Left lung (tissue), 10 donors: ENCODE measurements around the gene FDXR. TPM values are rescaled to one million over a fixed set of nuclear protein-coding genes. Genes with fewer than 3 reads are reported as not detected.

Experiments
- ATAC-seq: fragments of 200-7000 bp; cut with Tn5 transposase; one replicate; pipeline ENCODE4 v1.9.1; 2020; ENCODE audit warnings: moderate library complexity
- DNase-seq, 4 donors: peaks; one replicate each; pipeline ENCODE4 v3.0.0-alpha.2; 2013 to 2020
- H3K27ac ChIP-seq, 2 donors: fragments of 200-600 bp; sonication (generic) in 1 of 2; one replicate each; pipeline versions ENCODE4 v1.5.0 to v1.8.0; 2020 to 2021
- H3K27me3 ChIP-seq, 2 donors: fragments of 200-600 bp; sonication (generic) in 1 of 2; one replicate each; pipeline versions ENCODE4 v1.5.0 to v1.8.0; 2020 to 2021
- H3K36me3 ChIP-seq, 2 donors: fragments of 200-600 bp; sonication (generic) in 1 of 2; one replicate each; pipeline versions ENCODE4 v1.5.0 to v1.8.0; 2020 to 2021
- H3K4me1 ChIP-seq, 2 donors: fragments of 200-600 bp; one replicate each; pipeline ENCODE4 v1.8.0; 2021
- H3K4me3 ChIP-seq, 2 donors: fragments of 200-600 bp; sonication (generic) in 1 of 2; one replicate each; pipeline versions ENCODE4 v1.5.0 to v1.8.0; 2020 to 2021; ENCODE audit warnings: mild to moderate bottlenecking in 1 of 2
- H3K9me3 ChIP-seq, 2 donors: fragments of 200-600 bp; sonication (generic) in 1 of 2; one replicate each; pipeline versions ENCODE4 v1.5.0 to v1.8.0; 2020 to 2021
- intact Hi-C, 2 donors: fragments of 100-400 bp; cut with DNase I; formaldehyde crosslinking; loops; one replicate each; pipeline versions ENCODE4 v1.11.2 to v1.14.2; 2022
- polyA plus RNA-seq, 6 donors: library from polyadenylated mRNA; unstranded; fragments of 120-200 nt; gene quantifications; one replicate each; pipeline ENCODE4 v1.2.1, GENCODE V29; 2013; ENCODE audit not compliant: insufficient read length in 6 of 6
- total RNA-seq, 2 donors: library from RNA; stranded (reverse); fragmentation: NEBNext Ultra II Directional; extraction: Animal tissue kit (Norgen Biotek cat#: 25700); gene quantifications; one replicate each; pipeline ENCODE4 v1.2.1, GENCODE V29; 2021
- TF ChIP-seq, protein P1 (sequence below), 2 donors: fragments of 200-600 bp; sonication (generic) in 1 of 2; IDR thresholded peaks; one replicate each; pipeline versions ENCODE4 v1.5.0 to v1.8.0; 2021; ENCODE audit warnings: antibody characterized with exemption in 2 of 2
- donor health status: DM: no; HTN: yes; CAD: no.
- donor health status: DM: no; HTN: no; CAD: no.

Gene FDXR
- total and polyA plus RNA-seq, 8 donors, result 5.3 to 17.2 (median 7.2) TPM

DNA sequence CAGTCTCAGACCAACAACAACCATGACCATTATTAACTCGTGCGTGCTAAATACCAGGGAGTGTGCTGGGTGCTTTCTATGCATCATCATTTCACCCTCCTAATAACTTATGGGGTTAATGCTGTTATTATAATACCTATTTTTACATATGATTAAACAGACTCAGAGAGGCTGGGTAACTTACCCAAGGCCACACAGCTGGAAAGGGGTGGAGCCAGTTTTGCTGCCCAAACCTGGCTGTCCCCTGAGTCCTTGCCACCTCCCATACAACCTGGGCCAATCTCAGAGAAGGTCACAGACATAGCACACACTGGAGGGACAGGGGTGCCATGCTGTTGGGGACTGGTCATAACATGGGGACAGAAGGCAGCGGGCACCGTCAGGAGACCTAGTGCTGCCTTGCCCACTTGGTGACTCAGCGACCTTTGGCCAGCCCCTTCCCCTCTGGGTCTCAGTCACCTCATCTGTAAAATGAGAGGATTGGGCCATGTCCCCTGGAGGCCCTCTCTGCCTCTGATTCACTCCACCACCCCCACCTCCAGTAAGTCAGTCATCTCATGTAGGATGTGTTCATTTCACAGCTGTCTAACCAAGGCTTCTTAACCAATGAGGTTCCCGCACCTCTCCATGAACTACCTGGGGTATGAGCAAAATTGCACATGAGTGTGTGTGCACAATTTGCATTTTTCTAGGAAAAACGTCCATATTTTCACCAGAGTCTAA lies 32.1 kb upstream of the FDXR start:
- no peak overlapping the region for H3K27ac ChIP-seq
- ATAC-seq, result no peak
- H3K27me3 ChIP-seq, result peaks cover 0 to 54% of the 10 kb centered on the region in 2 donors
- intact Hi-C loops, result no loop called here
- no peak overlapping the region for H3K4me3 ChIP-seq
- H3K4me1 ChIP-seq, result no peaks in the 10 kb centered on the region
- no peak for DNase-seq
- TF ChIP-seq, protein P1, sequence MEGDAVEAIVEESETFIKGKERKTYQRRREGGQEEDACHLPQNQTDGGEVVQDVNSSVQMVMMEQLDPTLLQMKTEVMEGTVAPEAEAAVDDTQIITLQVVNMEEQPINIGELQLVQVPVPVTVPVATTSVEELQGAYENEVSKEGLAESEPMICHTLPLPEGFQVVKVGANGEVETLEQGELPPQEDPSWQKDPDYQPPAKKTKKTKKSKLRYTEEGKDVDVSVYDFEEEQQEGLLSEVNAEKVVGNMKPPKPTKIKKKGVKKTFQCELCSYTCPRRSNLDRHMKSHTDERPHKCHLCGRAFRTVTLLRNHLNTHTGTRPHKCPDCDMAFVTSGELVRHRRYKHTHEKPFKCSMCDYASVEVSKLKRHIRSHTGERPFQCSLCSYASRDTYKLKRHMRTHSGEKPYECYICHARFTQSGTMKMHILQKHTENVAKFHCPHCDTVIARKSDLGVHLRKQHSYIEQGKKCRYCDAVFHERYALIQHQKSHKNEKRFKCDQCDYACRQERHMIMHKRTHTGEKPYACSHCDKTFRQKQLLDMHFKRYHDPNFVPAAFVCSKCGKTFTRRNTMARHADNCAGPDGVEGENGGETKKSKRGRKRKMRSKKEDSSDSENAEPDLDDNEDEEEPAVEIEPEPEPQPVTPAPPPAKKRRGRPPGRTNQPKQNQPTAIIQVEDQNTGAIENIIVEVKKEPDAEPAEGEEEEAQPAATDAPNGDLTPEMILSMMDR (IDR thresholded peaks at IDR 0.05), result no peak
- H3K36me3 ChIP-seq, result no peaks in the 10 kb centered on the region
- no peaks in the 10 kb centered on the region for H3K9me3 ChIP-seq

DNA sequence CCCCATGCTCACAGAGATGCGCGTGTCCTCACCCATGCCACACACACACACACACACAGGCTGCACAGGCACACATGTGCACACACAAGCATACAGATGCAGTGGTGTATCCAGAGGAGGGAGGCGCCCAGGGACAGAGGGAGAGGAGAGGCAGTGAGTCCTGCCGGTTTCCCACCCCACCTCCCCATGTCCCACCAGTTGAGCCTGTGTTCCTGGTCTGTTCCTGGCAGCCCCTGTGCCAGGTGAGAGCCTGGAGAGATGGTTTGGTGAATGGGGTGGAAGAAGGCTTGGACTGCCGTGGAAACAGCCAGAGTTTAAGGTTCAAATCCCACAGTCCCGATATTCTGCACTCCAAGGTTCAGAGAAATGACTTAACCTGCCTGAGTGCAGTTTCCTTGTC lies 30.9 kb upstream of the FDXR start:
- intact Hi-C loops, result no loop called here
- Histone ChIP-seq H3K9me3 (no peaks in the 10 kb centered on the region), H3K27me3 (peaks cover 0 to 54% of the 10 kb centered on the region in 2 donors), H3K4me3 (no peak overlapping the region), H3K4me1 (no peaks in the 10 kb centered on the region), H3K27ac (no peak overlapping the region), H3K36me3 (no peaks in the 10 kb centered on the region)
- ATAC-seq, result no peak
- TF ChIP-seq, protein P1 (IDR thresholded peaks at IDR 0.05), result no peak
- no peak for DNase-seq

DNA sequence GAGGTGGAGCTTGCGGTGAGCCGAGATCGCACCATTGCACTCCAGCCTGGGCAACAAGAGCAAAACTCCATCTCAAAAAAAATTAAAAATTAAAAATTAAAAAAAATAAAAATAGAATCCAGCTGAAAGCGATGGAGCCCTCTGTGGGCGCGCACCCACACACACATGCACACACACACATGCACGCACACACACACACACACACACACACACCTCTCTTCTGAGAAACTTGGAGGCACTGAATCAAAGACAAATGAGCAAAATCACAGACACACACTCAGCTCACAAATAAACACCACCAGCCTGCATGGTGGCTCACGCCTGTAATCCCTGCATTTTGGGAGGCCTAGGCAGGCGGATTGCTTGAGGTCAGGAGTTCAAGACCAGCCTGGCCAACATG lies 30.2 kb upstream of the FDXR start:
- Histone ChIP-seq H3K9me3 (no peaks in the 10 kb centered on the region), H3K36me3 (no peaks in the 10 kb centered on the region), H3K4me1 (no peaks in the 10 kb centered on the region), H3K4me3 (no peak overlapping the region), H3K27me3 (peaks cover 0 to 54% of the 10 kb centered on the region in 2 donors), H3K27ac (no peak overlapping the region)
- intact Hi-C loops, result no loop called here
- ATAC-seq (no peak), DNase-seq (no peak)
- TF ChIP-seq, protein P1 (IDR thresholded peaks at IDR 0.05), result no peak

DNA sequence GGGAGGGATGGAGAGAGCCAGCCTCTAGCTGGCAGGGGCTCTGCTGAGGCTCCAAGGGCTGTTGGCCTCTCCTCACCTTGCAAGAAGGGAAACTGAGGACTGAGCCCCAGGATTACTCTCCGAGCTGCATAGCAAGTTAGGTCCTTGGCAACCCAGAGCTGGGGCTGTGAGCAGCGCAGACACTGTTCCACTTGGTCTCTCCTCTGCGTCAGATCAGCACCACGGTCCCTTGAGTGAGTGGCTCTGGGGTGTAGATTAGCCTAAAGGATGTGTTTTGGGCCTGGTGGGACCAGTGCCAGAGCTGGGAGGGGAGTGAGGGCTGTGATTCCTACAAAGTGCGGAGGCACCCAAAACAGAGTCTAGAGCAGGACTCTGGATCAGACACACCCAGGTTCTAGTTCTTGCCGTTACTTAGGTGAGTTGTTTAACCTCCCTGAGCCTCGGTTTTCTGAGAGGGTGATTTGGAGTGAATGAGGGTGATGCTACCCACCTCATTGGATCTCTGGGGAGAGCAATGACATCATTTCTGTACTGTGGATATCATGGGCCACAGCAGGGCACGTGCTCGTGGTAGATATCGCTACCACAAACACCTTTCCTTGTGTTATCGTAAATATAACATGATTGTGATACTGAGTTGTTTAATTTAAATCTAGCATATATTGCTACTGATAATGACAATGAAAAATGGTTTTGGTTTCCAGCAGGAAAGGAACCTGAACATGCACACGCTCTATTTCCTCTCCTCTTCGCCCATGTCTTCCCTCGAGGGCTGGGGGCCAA lies 28.8 kb upstream of the FDXR start:
- H3K27me3 ChIP-seq, result peaks cover 0 to 54% of the 10 kb centered on the region in 2 donors
- no peak overlapping the region for H3K4me3 ChIP-seq
- DNase-seq (peak in 1 of 4 donors; percentile 28), ATAC-seq (no peak)
- TF ChIP-seq, protein P1 (IDR thresholded peaks at IDR 0.05), result no peak
- no peaks in the 10 kb centered on the region for H3K36me3 ChIP-seq
- no peaks in the 10 kb centered on the region for H3K9me3 ChIP-seq
- no peak overlapping the region for H3K27ac ChIP-seq
- intact Hi-C loops, result no loop called here
- H3K4me1 ChIP-seq, result no peaks in the 10 kb centered on the region

DNA sequence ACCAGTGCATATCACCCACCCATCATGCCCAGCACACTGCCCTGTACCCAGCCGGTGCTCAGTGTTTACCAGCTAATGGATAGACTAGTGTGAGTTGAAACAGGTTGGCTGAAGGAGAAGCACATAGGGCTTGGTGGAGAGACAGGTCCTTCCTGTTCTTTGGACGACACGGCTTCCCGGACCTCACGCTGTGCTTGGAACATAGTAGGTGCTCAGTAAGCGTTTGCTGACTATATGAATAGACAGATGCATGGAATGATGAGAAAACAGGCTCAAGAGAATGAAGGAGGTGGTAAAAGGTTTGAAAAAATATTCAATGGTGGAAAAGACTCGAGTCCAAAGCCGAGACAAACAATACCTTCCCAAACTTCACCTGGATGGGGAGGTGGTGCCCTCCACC lies 27.4 kb upstream of the FDXR start:
- no peaks in the 10 kb centered on the region for H3K9me3 ChIP-seq
- no peak overlapping the region for H3K27ac ChIP-seq
- H3K36me3 ChIP-seq, result no peaks in the 10 kb centered on the region
- no peaks in the 10 kb centered on the region for H3K4me1 ChIP-seq
- intact Hi-C loops, result no loop called here
- ATAC-seq (no peak), DNase-seq (peak in 1 of 4 donors; percentile 13)
- no peak overlapping the region for H3K4me3 ChIP-seq
- H3K27me3 ChIP-seq, result peaks cover 8 to 59% of the 10 kb centered on the region in 2 donors
- TF ChIP-seq, protein P1 (IDR thresholded peaks at IDR 0.05), result no peak
